ENCODE measurements around the gene TMEM245.

- TF ChIP-seq CTCF (IDR thresholded peaks at IDR 0.05) (no peak), EZH2 (IDR thresholded peaks at IDR 0.05; ENCODE audit: borderline replicate concordance, insufficient read depth, low read depth, low read length, poor library complexity, severe bottlenecking) (no peak)
These were observed 46.8 kb downstream of the TMEM245 start for GRCh38 chr9:109072821-109073435.
